NCI-H128 (cell line): ENCODE measurements around the gene ARIH2.

Experiments used
- DNase-seq: peaks from one replicate; lab custom pipeline; 2025; ENCODE audit not compliant: unreplicated experiment; lab: John Stamatoyannopoulos, UW

Gene ARIH2

DNA sequence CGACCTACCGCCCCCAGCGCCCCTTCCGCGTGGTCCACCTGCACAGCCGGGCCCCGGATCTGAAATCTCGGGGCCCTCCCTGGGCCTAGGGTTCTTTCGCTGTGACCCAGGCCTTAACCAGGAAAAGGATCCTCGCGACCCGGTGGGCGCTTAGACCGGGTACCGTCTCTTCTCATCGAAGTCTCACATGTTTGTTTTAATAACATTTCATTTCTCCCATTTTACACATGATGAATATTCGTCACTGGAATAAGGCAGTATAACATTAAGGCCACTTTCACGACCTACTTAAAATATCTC lies 100.0 kb downstream of the ARIH2 start:
- DNase-seq: no peak

DNA sequence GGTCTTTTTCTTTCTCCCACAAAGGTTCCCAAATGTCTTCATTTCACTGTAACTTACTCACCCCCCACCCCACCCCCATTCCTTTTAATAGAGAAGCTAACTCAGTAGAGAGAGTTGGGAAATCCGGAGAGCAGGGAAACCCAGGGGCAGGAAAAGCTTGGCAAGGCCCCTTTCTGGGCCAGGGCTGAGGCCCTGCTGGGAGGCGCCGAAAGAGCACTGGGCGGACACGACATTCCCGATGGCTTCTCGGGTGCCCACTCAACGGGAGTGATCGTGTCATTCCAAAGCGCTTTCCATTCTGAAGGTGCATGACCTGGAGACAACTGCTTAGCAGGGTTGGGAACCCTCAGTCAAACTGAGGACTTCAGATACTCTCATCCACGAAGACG lies 101.3 kb downstream of the ARIH2 start:
- DNase-seq: no peak

DNA sequence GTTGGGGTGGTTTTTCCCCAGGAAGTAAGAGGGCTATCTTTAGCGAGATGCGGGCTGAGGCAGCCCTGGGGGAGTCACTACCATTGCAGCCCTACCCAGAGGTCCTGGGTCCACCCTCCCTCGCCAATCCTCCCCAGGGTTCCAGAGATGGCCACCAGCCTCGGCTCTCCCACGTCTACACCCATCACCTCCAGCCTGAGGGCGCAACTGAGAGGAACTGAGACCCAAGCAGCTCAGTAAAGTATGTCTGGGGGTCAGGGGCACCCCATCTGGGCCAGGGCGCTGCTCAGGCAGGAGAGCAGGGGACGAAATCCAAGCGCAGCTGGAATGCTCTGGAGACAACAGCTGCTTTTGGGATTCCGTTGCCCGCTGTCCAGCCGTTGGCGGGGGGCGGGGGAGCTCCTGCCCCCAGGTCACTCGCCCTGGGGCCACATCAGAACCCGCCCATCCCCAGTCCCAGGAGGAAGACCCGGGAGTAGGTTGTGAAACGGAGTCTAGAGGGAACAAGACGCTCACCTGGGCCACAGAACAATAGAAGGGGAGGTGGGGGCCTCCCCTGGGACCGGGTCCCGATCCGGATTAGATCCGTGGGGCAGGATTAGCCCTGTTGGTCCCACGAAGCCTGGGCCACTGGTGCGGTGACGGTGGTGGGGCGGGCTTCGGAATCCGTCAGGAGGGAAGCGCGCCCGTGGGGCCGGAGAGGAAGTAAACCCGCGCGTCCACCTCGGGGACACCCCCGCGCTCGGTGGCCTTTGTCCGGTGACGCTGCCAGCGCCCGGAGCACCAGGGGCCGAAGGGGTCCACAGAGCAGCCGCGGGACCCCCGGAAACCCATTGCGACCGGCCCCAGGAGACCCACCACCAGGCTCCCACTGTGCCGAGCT lies 101.9 kb downstream of the ARIH2 start:
- no peak for DNase-seq

GRCh38 chr3:49021213-49021812 lies 102.7 kb downstream of the ARIH2 start:
- peak; percentile 96 for DNase-seq

DNA sequence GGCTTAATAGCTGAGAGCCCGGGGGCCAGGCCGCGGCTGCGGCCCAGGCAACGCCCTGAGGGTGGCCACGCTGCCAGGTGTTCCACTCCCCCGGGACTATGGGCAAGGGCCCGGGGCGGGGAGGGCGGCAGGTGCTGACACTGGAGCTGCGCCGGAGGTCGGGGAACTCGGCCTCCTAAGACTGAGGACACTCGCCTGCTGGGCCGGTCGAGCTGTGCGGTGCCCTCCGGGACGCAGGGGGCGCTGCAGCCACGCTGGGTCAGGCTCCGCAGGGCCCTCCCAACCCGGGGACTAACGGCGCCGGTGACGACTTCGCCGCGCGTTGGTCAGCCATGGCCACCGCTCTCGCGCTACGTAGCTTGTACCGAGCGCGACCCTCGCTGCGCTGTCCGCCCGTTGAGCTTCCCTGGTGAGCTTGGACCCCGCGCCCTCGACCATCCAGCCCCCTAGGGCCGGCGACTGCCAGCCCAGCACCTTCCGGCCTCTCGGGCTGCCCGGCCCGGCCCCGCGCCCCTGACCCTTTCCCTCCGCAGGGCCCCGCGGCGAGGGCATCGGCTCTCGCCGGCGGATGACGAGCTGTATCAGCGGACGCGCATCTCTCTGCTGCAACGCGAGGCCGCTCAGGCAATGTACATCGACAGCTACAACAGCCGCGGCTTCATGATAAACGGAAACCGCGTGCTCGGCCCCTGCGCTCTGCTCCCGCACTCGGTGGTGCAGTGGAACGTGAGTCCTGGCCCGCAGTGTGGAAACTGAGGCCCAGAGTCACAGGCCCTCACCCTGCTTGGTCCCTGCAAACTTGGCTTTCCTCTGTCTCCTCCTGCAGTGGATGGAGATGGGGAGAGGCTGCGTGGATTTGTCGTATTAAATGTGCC lies 103.4 kb downstream of the ARIH2 start, which contains the start of gene NDUFAF3:
NDUFAF3 (plus strand) TSS at position 309 of the 875 bp plus-strand sequence; CDS start at position 333, 24 bp downstream.
- peak; percentile 86 for DNase-seq

- no peak for DNase-seq
Observed at GRCh38 chr3:49022688-49023171, 104.1 kb downstream of the ARIH2 start.

- no peak for DNase-seq
Observed at GRCh38 chr3:49023775-49024174, 105.1 kb downstream of the ARIH2 start.

- DNase-seq: no peak
Observed at GRCh38 chr3:49024449-49024848, 105.8 kb downstream of the ARIH2 start.

GRCh38 chr3:49025005-49025792 lies 106.6 kb downstream of the ARIH2 start:
- DNase-seq: no peak

DNA sequence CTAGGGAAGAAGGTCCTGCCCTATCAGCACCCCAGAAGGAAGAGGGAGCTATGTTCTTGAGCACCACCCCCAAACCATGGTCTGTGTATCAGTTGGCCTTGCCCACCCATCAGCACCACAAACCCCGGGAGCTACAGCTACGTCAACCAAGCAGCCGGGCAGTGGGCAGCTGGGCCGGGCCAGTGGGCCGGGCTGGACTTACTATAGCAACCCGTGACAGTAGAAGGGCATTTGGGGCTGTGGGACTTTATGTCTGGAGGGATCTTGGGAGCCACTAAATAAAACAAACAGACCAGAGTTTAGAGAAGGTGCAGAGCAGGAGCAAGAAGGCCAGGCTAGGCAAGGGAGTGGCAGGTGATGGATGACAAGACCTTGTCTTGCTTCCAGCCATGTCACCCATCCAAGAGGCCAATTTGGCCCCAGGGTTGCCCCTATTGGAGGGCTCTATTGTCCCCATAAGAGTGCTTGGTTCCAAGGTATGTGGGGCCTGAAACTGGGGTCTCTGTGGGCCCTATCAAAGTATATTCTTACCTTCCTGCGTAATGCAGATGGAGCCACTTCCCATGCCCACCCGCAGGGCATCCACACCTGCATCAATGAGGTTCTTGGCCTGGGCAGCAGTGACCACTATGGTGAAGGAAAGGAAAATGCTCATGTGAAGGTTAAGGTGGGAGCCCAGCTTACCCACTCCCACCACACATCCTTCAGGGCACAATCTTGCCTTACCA lies 107.3 kb downstream of the ARIH2 start:
- DNase-seq: no peak

DNA sequence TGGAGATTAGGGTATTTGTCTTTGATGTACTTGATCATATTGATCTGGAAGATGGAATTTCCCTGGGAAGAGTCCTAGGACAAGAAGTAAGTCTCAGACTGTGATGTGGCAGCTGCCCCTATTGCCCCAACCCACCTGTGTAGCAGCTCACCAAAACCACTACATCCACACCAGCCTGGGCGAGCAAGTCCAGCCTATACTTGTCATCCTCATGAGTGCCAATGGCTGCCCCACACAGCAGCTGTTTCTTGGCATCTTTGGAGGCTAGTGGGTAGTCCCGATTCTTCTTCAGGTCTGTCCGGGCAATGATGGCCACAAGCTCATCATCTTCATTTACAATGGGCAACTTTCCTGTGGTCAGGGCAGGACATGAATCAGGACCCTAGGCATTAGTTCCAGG lies 107.9 kb downstream of the ARIH2 start:
- no peak for DNase-seq

DNA sequence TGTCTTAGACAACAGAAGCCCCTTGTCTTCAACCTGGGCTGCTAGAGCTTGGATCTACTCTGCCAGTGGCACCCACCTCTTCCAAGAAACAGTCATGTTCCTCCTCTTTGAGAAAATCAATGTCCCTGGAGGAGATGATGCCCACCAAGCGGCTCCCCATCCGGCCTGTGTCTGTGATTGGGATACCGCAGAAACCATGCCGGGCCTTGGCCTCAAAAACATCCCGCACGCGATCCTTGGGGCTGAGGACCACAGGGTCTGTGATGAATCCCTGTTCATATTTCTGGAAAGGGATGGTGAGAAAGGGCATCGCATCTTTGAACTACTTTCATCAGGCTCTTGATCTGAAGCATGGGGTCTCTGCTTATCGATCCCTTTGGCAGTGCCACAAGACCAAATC lies 109.0 kb downstream of the ARIH2 start:
- no peak for DNase-seq

DNA sequence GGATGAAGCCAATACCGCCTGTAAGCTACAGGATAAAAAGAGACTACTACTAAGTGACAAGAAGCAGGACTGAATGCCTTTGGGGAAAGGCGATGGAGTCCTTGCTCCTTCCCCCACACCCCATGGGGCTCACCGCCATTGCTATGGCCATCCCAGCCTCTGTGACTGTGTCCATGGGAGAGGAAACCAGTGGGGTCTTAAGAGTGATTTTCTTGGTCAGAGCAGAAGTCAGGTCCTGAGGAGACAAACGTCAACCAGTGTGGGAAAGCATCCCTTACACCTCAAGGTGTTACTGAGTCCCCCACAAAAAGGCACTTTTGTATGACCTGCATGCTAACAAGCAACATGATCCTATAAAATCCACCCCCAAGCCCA lies 109.6 kb downstream of the ARIH2 start:
- DNase-seq: no peak

DNA sequence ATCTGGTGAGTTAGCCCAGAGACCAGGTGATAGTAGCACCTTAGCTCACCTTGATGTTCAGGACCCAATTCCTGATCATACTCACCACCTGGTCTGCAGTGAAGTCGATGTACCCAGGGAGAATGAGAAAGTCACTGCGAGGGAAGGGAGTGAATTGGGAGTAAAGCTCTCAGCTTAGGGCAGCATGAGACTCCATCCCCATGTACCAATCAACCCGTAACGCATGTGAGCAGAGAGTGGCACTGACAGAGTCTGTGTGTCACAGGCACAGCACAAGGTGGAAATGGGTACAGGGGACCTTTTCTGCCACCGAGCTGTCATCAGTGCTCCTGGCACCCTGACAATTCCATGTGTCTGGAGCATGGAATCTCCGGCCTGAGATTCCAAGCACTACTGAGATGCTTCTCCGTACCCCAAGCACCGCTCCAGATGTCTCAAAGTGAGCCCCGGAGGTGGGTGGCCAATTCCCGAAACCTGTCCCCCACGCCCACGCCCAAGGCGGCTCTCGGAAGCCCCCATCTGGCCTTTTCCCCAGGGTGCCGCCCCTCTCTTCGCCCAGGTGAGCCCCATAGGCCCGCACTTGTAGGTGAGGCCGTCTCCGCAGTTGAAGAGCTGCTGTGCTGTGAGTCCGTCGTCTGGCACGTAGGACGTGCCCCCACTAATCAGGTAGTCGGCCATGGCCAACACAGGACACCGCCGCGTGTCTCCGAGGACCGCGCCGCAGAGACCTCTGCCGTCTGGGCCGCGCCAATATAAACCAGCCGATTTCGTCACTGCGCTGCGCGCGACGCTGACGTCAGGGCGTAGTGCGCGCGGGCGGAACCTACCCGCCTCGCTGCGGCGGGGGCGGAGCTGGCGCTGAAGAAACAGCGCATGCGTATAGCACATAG lies 110.3 kb downstream of the ARIH2 start, which contains the start of gene IMPDH2:
IMPDH2 (minus strand) TSS at position 726 of the 890 bp plus-strand sequence; CDS start at position 678, 48 bp downstream.
- peak; percentile 85 for DNase-seq

- no peak for DNase-seq
Observed at GRCh38 chr3:49029563-49029884, 110.9 kb downstream of the ARIH2 start.

GRCh38 chr3:49030321-49030720 lies 111.7 kb downstream of the ARIH2 start:
- DNase-seq: no peak

GRCh38 chr3:49032646-49033304 lies 114.1 kb downstream of the ARIH2 start:
- no peak for DNase-seq

DNA sequence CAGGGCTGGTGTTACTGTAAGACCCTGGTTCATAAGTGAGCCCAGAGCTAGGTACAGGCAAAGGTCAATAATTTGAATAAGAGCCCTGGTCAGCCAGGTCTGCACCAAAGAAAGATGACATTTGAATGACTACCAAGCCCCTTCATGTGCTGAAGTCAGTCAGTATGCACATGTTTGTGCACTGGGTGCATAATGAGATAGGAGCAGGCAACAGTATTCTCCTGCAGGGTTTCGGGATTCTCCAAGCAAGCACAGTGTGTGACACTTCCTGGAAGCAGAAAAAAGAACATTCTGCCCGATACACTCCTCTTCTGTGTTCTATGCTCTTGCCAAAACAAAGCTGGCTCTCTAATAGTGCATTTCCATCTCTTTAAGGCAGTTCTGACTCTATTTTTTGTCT lies 116.0 kb downstream of the ARIH2 start:
- no peak for DNase-seq

- no peak for DNase-seq
Observed at GRCh38 chr3:49035281-49035680, 116.6 kb downstream of the ARIH2 start.
